ENCODE measurements around the gene UBE2Q2. TPM values are rescaled to one million over a fixed set of nuclear protein-coding genes. Genes with fewer than 3 reads are reported as not detected.

Gene UBE2Q2
- polyA plus RNA-seq, 1 donor from 2014 or later, result 83.8 TPM

DNA sequence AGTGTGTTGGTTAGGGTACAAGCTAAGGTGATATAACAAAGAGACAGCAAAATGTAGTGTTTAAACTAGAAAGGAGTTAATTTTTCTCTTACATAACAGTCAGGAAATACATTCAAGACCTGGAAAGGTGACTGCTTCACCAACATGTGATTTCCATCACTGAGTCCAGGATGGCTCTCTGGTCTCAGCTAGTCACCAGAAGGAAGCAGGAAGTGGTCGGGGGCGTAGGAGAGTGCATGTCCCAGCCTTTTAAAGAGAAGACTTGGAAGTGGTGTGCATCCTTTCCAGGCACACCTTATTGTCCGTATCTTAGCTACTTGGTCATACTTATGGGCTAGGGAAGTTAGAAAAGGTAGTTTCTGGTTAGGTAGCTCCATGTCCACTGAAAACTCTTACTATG lies 11.1 kb upstream of the UBE2Q2 start:
- H3K27me3 ChIP-seq (ENCODE audit: insufficient read depth, low read depth, low read length), result no peaks in the 10 kb centered on the region
- no peak for TF ChIP-seq POLR2AphosphoS5 (IDR thresholded peaks at IDR 0.05)
- TF ChIP-seq, protein P1, sequence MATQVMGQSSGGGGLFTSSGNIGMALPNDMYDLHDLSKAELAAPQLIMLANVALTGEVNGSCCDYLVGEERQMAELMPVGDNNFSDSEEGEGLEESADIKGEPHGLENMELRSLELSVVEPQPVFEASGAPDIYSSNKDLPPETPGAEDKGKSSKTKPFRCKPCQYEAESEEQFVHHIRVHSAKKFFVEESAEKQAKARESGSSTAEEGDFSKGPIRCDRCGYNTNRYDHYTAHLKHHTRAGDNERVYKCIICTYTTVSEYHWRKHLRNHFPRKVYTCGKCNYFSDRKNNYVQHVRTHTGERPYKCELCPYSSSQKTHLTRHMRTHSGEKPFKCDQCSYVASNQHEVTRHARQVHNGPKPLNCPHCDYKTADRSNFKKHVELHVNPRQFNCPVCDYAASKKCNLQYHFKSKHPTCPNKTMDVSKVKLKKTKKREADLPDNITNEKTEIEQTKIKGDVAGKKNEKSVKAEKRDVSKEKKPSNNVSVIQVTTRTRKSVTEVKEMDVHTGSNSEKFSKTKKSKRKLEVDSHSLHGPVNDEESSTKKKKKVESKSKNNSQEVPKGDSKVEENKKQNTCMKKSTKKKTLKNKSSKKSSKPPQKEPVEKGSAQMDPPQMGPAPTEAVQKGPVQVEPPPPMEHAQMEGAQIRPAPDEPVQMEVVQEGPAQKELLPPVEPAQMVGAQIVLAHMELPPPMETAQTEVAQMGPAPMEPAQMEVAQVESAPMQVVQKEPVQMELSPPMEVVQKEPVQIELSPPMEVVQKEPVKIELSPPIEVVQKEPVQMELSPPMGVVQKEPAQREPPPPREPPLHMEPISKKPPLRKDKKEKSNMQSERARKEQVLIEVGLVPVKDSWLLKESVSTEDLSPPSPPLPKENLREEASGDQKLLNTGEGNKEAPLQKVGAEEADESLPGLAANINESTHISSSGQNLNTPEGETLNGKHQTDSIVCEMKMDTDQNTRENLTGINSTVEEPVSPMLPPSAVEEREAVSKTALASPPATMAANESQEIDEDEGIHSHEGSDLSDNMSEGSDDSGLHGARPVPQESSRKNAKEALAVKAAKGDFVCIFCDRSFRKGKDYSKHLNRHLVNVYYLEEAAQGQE (IDR thresholded peaks at IDR 0.05; ENCODE audit: borderline replicate concordance), result no peak
- no peak overlapping the region for H3K4me2 ChIP-seq (ENCODE audit: low read length)

DNA sequence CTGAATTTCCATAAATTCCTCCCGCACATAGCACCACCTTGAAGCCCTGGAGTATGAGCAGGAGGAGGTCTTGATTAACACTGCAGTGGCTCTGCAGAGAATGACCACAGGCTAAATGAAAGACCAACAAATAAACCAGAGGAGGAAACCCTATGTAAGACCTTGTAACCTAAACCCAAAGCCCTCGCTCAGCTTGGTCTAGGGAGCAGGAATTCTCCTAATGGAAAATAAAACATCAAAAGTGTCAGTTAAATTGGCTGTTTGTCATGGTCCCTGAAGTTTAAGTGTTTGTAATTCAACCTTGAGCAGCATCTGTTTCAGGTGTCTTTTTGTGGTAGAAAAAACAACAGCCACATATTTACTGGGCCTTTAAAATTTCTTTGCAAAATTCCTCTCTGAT lies 9.2 kb upstream of the UBE2Q2 start:
- Histone ChIP-seq H3K79me2 (replicated peaks; ENCODE audit: insufficient read depth, low read length) (no peaks in the 10 kb centered on the region), H2AFZ (ENCODE audit: low read depth, low read length) (no peak overlapping the region), H4K20me1 (ENCODE audit: insufficient read depth) (no peaks in the 10 kb centered on the region), H3K27ac (ENCODE audit: low read length) (no peak overlapping the region), H3F3A (ENCODE audit: insufficient read depth, low read length, poor library complexity, severe bottlenecking) (no peaks in the 10 kb centered on the region), H3K4me3 (ENCODE audit: low read length) (no peak overlapping the region), H3K27me3 (ENCODE audit: insufficient read depth, low read depth, low read length) (no peaks in the 10 kb centered on the region), H3K9me2 (ENCODE audit: insufficient read depth, low read length) (no peaks in the 10 kb centered on the region), H3K36me3 (ENCODE audit: insufficient read depth, low read length) (no peaks in the 10 kb centered on the region), H3K4me2 (ENCODE audit: low read length) (no peak overlapping the region), H3K9me3 (ENCODE audit: low read length) (no peaks in the 10 kb centered on the region), H3K9ac (ENCODE audit: low read length) (no peak overlapping the region)
- TF ChIP-seq EP300 (conservative IDR thresholded peaks at IDR 0.05; ENCODE audit: poor library complexity, severe bottlenecking) (no peak), TAF1 (IDR thresholded peaks at IDR 0.05; ENCODE audit: low read depth) (no peak), MXI1 (conservative IDR thresholded peaks at IDR 0.05; ENCODE audit: poor library complexity, severe bottlenecking) (no peak), EZH2 (IDR thresholded peaks at IDR 0.05; ENCODE audit: borderline replicate concordance, insufficient read depth, low read length, poor library complexity, severe bottlenecking) (no peak), SMC3 (conservative IDR thresholded peaks at IDR 0.05; ENCODE audit: poor library complexity) (no peak), RAD21 (conservative IDR thresholded peaks at IDR 0.05) (no peak)
- TF ChIP-seq, protein P2, sequence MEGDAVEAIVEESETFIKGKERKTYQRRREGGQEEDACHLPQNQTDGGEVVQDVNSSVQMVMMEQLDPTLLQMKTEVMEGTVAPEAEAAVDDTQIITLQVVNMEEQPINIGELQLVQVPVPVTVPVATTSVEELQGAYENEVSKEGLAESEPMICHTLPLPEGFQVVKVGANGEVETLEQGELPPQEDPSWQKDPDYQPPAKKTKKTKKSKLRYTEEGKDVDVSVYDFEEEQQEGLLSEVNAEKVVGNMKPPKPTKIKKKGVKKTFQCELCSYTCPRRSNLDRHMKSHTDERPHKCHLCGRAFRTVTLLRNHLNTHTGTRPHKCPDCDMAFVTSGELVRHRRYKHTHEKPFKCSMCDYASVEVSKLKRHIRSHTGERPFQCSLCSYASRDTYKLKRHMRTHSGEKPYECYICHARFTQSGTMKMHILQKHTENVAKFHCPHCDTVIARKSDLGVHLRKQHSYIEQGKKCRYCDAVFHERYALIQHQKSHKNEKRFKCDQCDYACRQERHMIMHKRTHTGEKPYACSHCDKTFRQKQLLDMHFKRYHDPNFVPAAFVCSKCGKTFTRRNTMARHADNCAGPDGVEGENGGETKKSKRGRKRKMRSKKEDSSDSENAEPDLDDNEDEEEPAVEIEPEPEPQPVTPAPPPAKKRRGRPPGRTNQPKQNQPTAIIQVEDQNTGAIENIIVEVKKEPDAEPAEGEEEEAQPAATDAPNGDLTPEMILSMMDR (IDR thresholded peaks at IDR 0.05; ENCODE audit: poor library complexity, severe bottlenecking), result no peak

More for the DNA sequence above, 11.1 kb upstream of the UBE2Q2 start:
- Histone ChIP-seq H3K79me2 (replicated peaks; ENCODE audit: insufficient read depth, low read length) (no peaks in the 10 kb centered on the region), H3K9me3 (ENCODE audit: low read length) (no peaks in the 10 kb centered on the region), H3K9ac (ENCODE audit: low read length) (no peak overlapping the region), H3K9me2 (ENCODE audit: insufficient read depth, low read length) (no peaks in the 10 kb centered on the region), H3K4me3 (ENCODE audit: low read length) (no peak overlapping the region), H2AFZ (ENCODE audit: low read depth, low read length) (no peak overlapping the region), H3F3A (ENCODE audit: insufficient read depth, low read length, poor library complexity, severe bottlenecking) (no peaks in the 10 kb centered on the region), H3K36me3 (ENCODE audit: insufficient read depth, low read length) (no peaks in the 10 kb centered on the region), H4K20me1 (ENCODE audit: insufficient read depth) (no peaks in the 10 kb centered on the region), H3K27ac (ENCODE audit: low read length) (no peak overlapping the region)
